Erythroblast (primary cell): ENCODE results near the gene ADAMTSL1.
"Not testable (repeated sequence)": the region's sequence is repeated elsewhere in the genome, so short reads cannot be mapped to it uniquely, and the experiment has no call there.

Experiments
- GATA1 ChIP-seq: IDR thresholded peaks from 2 replicates; pipeline ENCODE4 v1.6.1; 2011; ENCODE audit warnings: low read depth, mild to moderate bottlenecking, control low read depth, low read length, moderate library complexity
- POLR2A ChIP-seq: IDR thresholded peaks from 2 replicates; pipeline ENCODE4 v1.6.1; 2011; ENCODE audit warnings: mild to moderate bottlenecking, low read length

- TF ChIP-seq POLR2A, GATA1: not testable (repeated sequence)
Measured at GRCh38 chr9:18930611-18931010, 456.7 kb downstream of the ADAMTSL1 start.
